GM21723 (cell line): ENCODE measurements around the gene NAA20.
A peak's percentile ranks its signal among the peaks of the same experiment; 100 is the strongest.
"Not testable (repeated sequence)": the region's sequence is repeated elsewhere in the genome, so short reads cannot be mapped to it uniquely, and the experiment has no call there.

Experiments used
- ATAC-seq: cut with Tn5 transposase; IDR thresholded peaks from one replicate; pipeline ENCODE4 v1.9.1; 2021; ENCODE audit warnings: mild to moderate bottlenecking, moderate library complexity; ENCODE audit not compliant: unreplicated experiment

NAA20 gene

GRCh38 chr20:19991308-19991707, 25.9 kb upstream of the NAA20 start:
- no peak for ATAC-seq

- ATAC-seq, result no peak
Measured at GRCh38 chr20:19991854-19992253, 25.3 kb upstream of the NAA20 start.

GRCh38 chr20:19992996-19993908, 23.9 kb upstream of the NAA20 start:
- ATAC-seq, result no peak

GRCh38 chr20:19993958-19994669, 23.0 kb upstream of the NAA20 start:
- ATAC-seq, result no peak

GRCh38 chr20:19995220-19995863, 21.8 kb upstream of the NAA20 start:
- no peak for ATAC-seq

GRCh38 chr20:19996222-19996621, 20.9 kb upstream of the NAA20 start:
- ATAC-seq, result no peak

GRCh38 chr20:19996917-19997316, 20.2 kb upstream of the NAA20 start:
- no peak for ATAC-seq

- no peak for ATAC-seq
Measured at GRCh38 chr20:19998990-19999705, 18.0 kb upstream of the NAA20 start.

GRCh38 chr20:20000211-20000968, 16.8 kb upstream of the NAA20 start:
- no peak for ATAC-seq

GRCh38 chr20:20002101-20002998, 14.8 kb upstream of the NAA20 start:
- no peak for ATAC-seq

- ATAC-seq, result peak; percentile 52
Measured at GRCh38 chr20:20003031-20003954, 13.9 kb upstream of the NAA20 start.

- not testable (repeated sequence) for ATAC-seq
Measured at GRCh38 chr20:20003955-20004322, 13.2 kb upstream of the NAA20 start.

GRCh38 chr20:20005342-20005741, 11.8 kb upstream of the NAA20 start:
- ATAC-seq, result no peak

- no peak for ATAC-seq
Measured at GRCh38 chr20:20009784-20010253, 7.3 kb upstream of the NAA20 start.

GRCh38 chr20:20010639-20011500, 6.3 kb upstream of the NAA20 start:
- ATAC-seq, result no peak

- no peak for ATAC-seq
Measured at GRCh38 chr20:20012541-20012940, 4.6 kb upstream of the NAA20 start.

- ATAC-seq, result no peak
Measured at GRCh38 chr20:20014659-20015058, 2.5 kb upstream of the NAA20 start.
